ENCODE results near the gene MAP2K2.

DNA sequence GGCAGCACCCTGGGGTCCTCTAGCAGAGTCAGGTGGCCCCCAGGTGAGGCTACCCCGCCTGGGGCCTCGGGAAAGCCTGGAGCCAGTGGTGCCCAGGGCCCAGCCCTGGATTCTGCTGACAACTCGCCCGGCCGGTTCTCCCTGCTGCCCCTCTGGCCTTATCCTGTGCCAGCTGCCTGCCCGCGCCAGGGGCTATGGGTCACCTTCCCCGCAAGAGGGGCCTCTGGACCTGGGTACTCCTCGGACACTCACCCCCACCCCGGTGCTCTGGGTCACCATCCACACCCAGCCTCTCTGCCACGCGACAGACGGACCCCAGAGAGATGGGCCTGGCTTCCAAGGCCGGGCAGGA, 81.2 kb downstream of the MAP2K2 start:
- TF ChIP-seq POLR2A (IDR thresholded peaks at IDR 0.05; ENCODE audit: low read length), result no peak
- TF ChIP-seq, protein P1, sequence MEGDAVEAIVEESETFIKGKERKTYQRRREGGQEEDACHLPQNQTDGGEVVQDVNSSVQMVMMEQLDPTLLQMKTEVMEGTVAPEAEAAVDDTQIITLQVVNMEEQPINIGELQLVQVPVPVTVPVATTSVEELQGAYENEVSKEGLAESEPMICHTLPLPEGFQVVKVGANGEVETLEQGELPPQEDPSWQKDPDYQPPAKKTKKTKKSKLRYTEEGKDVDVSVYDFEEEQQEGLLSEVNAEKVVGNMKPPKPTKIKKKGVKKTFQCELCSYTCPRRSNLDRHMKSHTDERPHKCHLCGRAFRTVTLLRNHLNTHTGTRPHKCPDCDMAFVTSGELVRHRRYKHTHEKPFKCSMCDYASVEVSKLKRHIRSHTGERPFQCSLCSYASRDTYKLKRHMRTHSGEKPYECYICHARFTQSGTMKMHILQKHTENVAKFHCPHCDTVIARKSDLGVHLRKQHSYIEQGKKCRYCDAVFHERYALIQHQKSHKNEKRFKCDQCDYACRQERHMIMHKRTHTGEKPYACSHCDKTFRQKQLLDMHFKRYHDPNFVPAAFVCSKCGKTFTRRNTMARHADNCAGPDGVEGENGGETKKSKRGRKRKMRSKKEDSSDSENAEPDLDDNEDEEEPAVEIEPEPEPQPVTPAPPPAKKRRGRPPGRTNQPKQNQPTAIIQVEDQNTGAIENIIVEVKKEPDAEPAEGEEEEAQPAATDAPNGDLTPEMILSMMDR (IDR thresholded peaks at IDR 0.05), result no peak
- TF ChIP-seq, protein P2, sequence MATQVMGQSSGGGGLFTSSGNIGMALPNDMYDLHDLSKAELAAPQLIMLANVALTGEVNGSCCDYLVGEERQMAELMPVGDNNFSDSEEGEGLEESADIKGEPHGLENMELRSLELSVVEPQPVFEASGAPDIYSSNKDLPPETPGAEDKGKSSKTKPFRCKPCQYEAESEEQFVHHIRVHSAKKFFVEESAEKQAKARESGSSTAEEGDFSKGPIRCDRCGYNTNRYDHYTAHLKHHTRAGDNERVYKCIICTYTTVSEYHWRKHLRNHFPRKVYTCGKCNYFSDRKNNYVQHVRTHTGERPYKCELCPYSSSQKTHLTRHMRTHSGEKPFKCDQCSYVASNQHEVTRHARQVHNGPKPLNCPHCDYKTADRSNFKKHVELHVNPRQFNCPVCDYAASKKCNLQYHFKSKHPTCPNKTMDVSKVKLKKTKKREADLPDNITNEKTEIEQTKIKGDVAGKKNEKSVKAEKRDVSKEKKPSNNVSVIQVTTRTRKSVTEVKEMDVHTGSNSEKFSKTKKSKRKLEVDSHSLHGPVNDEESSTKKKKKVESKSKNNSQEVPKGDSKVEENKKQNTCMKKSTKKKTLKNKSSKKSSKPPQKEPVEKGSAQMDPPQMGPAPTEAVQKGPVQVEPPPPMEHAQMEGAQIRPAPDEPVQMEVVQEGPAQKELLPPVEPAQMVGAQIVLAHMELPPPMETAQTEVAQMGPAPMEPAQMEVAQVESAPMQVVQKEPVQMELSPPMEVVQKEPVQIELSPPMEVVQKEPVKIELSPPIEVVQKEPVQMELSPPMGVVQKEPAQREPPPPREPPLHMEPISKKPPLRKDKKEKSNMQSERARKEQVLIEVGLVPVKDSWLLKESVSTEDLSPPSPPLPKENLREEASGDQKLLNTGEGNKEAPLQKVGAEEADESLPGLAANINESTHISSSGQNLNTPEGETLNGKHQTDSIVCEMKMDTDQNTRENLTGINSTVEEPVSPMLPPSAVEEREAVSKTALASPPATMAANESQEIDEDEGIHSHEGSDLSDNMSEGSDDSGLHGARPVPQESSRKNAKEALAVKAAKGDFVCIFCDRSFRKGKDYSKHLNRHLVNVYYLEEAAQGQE (IDR thresholded peaks at IDR 0.05), result no peak
- no peak for TF ChIP-seq EP300 (IDR thresholded peaks at IDR 0.05)
- TF ChIP-seq, protein P3, sequence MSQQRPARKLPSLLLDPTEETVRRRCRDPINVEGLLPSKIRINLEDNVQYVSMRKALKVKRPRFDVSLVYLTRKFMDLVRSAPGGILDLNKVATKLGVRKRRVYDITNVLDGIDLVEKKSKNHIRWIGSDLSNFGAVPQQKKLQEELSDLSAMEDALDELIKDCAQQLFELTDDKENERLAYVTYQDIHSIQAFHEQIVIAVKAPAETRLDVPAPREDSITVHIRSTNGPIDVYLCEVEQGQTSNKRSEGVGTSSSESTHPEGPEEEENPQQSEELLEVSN (IDR thresholded peaks at IDR 0.05; ENCODE audit: borderline replicate concordance, low read depth), result no peak

Measured in A549 (cell line).